Pancreas (tissue), 10 donors: ENCODE data around the gene ANKIB1. TPM values are rescaled to one million over a fixed set of nuclear protein-coding genes. Genes with fewer than 3 reads are reported as not detected.
"Not testable (repeated sequence)": the region's sequence is repeated elsewhere in the genome, so short reads cannot be mapped to it uniquely, and the experiment has no call there.

Experiments used
- ATAC-seq, 4 donors: fragments of 200-7000 bp; cut with Tn5 transposase; one replicate each; pipeline versions ENCODE4 v1.8.0 to v1.9.1; 2020; ENCODE audit warnings: mild to moderate bottlenecking in 4 of 4, moderate library complexity in 4 of 4
- DNase-seq, 6 donors: peaks; one replicate each; pipeline ENCODE4 v3.0.0-alpha.2; 2020
- FAIRE-seq: peaks from 2 replicates; lab custom pipeline; 2012; peaks lifted over from hg19 to GRCh38; lab: Jason Lieb, UNC
- H3K27ac ChIP-seq, 4 donors: fragments of 200-600 bp; sonication (generic); 1 replicate in 3 of 4; 2 replicates in 1 of 4; pipeline versions ENCODE4 v1.5.0 to v1.8.0; 2020
- H3K27me3 ChIP-seq, 4 donors: fragments of 200-600 bp; one replicate each; pipeline ENCODE4 v1.8.0; 2021
- H3K36me3 ChIP-seq, 3 donors: fragments of 200-600 bp; sonication (generic) in 1 of 3; one replicate each; pipeline versions ENCODE4 v1.5.0 to v1.8.0; 2020 to 2021
- H3K4me1 ChIP-seq, 3 donors: fragments of 200-600 bp; one replicate each; pipeline ENCODE4 v1.8.0; 2021
- H3K4me3 ChIP-seq, 4 donors: fragments of 200-600 bp; sonication (generic) in 2 of 4; one replicate each; pipeline versions ENCODE4 v1.5.0 to v1.8.0; 2020 to 2021
- H3K9me3 ChIP-seq, 4 donors: fragments of 200-600 bp; one replicate each; pipeline ENCODE4 v1.8.0; 2021
- WGBS, 2 donors: extraction: QIAGEN DNeasy Blood & Tissue Kit; methylation state at CpG; one replicate each; pipeline ENCODE4 v1.1.7; 2013; 5-methylcytosine and 5-hydroxymethylcytosine counted together
- intact Hi-C, 3 donors: fragments of 100-400 bp; cut with DNase I; formaldehyde crosslinking; loops; one replicate each; pipeline versions ENCODE4 v1.11.1 to v1.14.2; 2022
- polyA plus RNA-seq, 2 donors: library from polyadenylated mRNA; stranded (reverse); fragments of 200-250 nt; gene quantifications; one replicate each; pipeline ENCODE4 v1.2.3, GENCODE V29; 2013
- total RNA-seq, 6 donors: library from RNA; stranded (reverse); fragmentation: NEBNext Ultra II Directional in 4 of 6; extraction: Animal tissue kit (Norgen Biotek cat#: 25700) in 4 of 6; gene quantifications; one replicate each; pipeline versions ENCODE4 v1.2.1 to v1.2.4, GENCODE V29; 2021 to 2023
- TF ChIP-seq, protein P1 (sequence below), 4 donors: fragments of 200-600 bp; sonication (generic) in 3 of 4; IDR thresholded peaks; one replicate each; pipeline versions ENCODE4 v1.5.0 to v1.8.0; 2021; ENCODE audit warnings: antibody characterized with exemption in 4 of 4
- donor health status: healthy with polysubstance abuse.
- donor health status: DM: no; HTN: no; CAD: no; lungs with moderate emphysema.
- donor health status: DM: no; HTN: no; CAD: no.
- donor health status: control.
- donor health status: control.
- donor health status: Bipolar disorder and iron deficiency.
- donor health status: DM: yes; HTN: yes; CAD: no.
- donor health status: DM: no; HTN: no; CAD: no.
- donor health status: DM: no; HTN: no; CAD: no.
- donor health status: DM: yes; HTN: yes; CAD: no.

Gene ANKIB1
- total and polyA plus RNA-seq, 8 donors = 7.7 to 36.5 (median 20.8) TPM

DNA sequence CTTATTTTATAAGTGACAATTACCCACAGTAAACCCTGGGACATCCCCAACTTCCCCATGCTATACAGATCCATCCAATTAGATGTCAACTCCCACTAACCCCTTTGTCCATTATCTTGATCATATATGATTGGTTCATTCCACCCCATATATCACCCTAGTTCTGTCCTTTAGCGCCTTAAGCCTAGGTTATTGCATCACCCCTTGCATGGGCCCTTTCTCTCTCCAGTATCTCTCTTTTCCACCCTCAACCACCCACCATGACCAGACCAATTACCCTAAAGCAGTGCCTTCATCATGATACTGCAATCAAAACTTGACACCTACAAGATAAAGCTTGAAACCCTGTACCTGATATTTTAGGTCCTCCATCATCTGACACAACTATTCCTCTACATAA is 163.6 kb downstream of the ANKIB1 start:
- no peaks in the 10 kb centered on the region for H3K27me3 ChIP-seq
- no peak overlapping the region for H3K27ac ChIP-seq
- no peaks in the 10 kb centered on the region for H3K4me1 ChIP-seq
- DNase-seq (no peak), ATAC-seq (no peak), FAIRE-seq (no peak)
- H3K4me3 ChIP-seq = no peak overlapping the region
- H3K36me3 ChIP-seq = no peaks in the 10 kb centered on the region
- H3K9me3 ChIP-seq = no peaks in the 10 kb centered on the region
- WGBS, 2 donors = 89 to 95% methylated on average over 1 of the region's 1 CpG
- intact Hi-C loops = no loop called here
- TF ChIP-seq, protein P1, sequence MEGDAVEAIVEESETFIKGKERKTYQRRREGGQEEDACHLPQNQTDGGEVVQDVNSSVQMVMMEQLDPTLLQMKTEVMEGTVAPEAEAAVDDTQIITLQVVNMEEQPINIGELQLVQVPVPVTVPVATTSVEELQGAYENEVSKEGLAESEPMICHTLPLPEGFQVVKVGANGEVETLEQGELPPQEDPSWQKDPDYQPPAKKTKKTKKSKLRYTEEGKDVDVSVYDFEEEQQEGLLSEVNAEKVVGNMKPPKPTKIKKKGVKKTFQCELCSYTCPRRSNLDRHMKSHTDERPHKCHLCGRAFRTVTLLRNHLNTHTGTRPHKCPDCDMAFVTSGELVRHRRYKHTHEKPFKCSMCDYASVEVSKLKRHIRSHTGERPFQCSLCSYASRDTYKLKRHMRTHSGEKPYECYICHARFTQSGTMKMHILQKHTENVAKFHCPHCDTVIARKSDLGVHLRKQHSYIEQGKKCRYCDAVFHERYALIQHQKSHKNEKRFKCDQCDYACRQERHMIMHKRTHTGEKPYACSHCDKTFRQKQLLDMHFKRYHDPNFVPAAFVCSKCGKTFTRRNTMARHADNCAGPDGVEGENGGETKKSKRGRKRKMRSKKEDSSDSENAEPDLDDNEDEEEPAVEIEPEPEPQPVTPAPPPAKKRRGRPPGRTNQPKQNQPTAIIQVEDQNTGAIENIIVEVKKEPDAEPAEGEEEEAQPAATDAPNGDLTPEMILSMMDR (IDR thresholded peaks at IDR 0.05) = no peak

DNA sequence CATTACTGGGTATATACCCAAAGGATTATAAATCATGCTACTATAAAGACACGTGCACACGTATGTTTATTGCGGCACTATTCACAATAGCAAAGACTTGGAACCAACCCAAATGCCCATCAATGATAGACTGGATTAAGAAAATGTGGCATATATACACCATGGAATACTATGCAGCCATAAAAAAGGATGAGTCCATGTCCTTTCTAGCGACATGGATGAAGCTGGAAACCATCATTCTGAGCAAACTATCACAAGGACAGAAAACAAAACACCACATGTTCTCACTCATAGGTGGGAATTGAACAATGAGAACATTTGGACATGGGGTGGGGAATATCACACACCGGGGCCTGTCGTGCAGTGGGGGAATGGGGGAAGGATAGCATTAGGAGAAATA is 164.4 kb downstream of the ANKIB1 start:
- H3K27me3 ChIP-seq, H3K9me3 ChIP-seq, DNase-seq, H3K4me3 ChIP-seq, H3K4me1 ChIP-seq, ATAC-seq, intact Hi-C loops, H3K36me3 ChIP-seq, H3K27ac ChIP-seq, FAIRE-seq: not testable (repeated sequence)
- WGBS, 2 donors = 92% methylated on average over 4 to 5 of the region's 6 CpGs

DNA sequence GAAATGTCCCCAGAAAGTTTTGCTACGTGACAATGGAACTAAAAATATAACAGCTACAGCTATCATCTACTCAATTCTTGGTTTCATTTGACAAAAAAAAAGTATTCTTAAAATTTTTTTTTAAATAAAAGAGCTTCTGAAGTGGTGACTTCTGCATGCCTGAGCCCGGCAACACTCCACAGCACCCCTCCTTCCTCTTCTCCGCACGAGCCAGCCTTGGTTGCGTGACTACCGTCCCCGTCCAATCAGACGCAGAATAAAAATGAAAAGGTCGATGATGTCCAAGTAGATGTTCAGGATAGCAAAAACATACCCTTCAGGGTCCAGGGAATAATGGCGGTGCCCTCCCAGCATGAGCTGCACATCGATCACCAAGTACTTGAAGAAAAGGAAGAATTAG is 167.0 kb downstream of the ANKIB1 start:
- Histone ChIP-seq H3K36me3 (no peaks in the 10 kb centered on the region), H3K27me3 (no peaks in the 10 kb centered on the region), H3K4me1 (no peaks in the 10 kb centered on the region), H3K4me3 (no peak overlapping the region), H3K9me3 (no peaks in the 10 kb centered on the region), H3K27ac (no peak overlapping the region)
- FAIRE-seq (no peak), DNase-seq (no peak), ATAC-seq (no peak)
- TF ChIP-seq, protein P1 (IDR thresholded peaks at IDR 0.05) = no peak
- intact Hi-C loops = no loop called here
- WGBS, 2 donors = 69 to 76% methylated on average over 11 of the region's 11 CpGs

DNA sequence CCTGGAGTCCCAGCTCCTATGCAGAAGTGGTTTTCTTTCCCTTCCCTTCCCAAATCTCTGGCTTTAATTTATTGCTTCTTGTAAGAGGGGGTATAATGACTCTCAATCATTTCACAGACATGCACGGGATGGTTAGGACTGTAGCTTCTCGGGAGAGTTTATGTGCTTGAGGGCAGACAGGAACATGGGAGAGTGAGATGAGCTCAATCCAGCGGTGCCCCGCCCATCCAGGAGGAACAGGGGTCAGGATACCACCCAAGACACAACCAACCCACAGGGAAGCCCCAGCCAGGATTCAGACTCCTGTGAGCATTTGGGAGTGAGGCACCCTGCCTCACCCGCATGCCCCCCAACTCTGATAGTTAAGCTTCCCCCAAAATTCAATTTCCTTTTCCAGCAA is 167.8 kb downstream of the ANKIB1 start:
- intact Hi-C loops = no loop called here
- Histone ChIP-seq H3K27ac (no peak overlapping the region), H3K9me3 (no peaks in the 10 kb centered on the region), H3K36me3 (no peaks in the 10 kb centered on the region), H3K4me1 (no peaks in the 10 kb centered on the region), H3K27me3 (no peaks in the 10 kb centered on the region), H3K4me3 (no peak overlapping the region)
- FAIRE-seq (no peak), DNase-seq (no peak), ATAC-seq (no peak)
- 52 to 55% methylated on average over 5 of the region's 5 CpGs for WGBS, 2 donors
- TF ChIP-seq, protein P1 (IDR thresholded peaks at IDR 0.05) = no peak

DNA sequence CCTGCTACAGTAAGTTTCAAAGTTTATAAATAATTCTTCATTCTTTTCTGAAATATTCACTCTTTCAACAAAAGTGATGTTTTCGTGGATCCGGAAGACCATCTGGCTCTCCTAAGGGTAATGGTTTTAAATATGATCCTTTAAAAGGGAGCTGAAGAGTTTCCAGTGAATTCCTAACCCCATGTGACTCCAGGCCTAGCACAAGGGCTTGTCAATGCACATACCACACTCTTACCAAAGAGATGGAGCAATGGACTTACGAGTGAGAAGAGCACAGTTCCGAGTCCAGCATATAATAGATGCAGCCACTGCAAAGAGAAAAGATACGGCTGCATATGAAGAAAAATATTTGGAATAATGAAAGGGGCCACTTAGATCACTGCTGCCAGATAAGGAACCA is 169.5 kb downstream of the ANKIB1 start:
- TF ChIP-seq, protein P1 (IDR thresholded peaks at IDR 0.05) = no peak
- H3K27me3 ChIP-seq = no peaks in the 10 kb centered on the region
- H3K9me3 ChIP-seq = no peaks in the 10 kb centered on the region
- no peaks in the 10 kb centered on the region for H3K36me3 ChIP-seq
- intact Hi-C loops = no loop called here
- ATAC-seq = no peak
- no peak for FAIRE-seq
- no peak for DNase-seq
- no peak overlapping the region for H3K27ac ChIP-seq
- H3K4me1 ChIP-seq = no peaks in the 10 kb centered on the region
- WGBS, 2 donors = 75 to 77% methylated on average over 5 of the region's 5 CpGs
- H3K4me3 ChIP-seq = no peak overlapping the region
